HEK293T (cell line): ENCODE measurements around the gene INTS15.

Experiments used
- CTCF ChIA-PET: fragments of 350-600 bp; formaldehyde crosslinking; extraction: SDS; loops from one replicate; lab custom pipeline; 2021; ENCODE audit warnings: antibody characterized with exemption, inconsistent platforms; lab: Yijun Ruan, JAX
- POLR2A ChIA-PET: fragments of 350-600 bp; formaldehyde crosslinking; extraction: SDS; loops from one replicate; lab custom pipeline; 2020; ENCODE audit warnings: antibody characterized with exemption, inconsistent platforms; lab: Yijun Ruan, JAX
- DNase-seq: peaks from one replicate; pipeline ENCODE4 v3.0.0; 2012; ENCODE audit warnings: mixed read lengths; ENCODE audit errors: extremely low spot score
- ARNT ChIP-seq: fragments of 450-650 bp; IDR thresholded peaks from 2 replicates; pipeline ENCODE4 v1.6.1; 2017; ENCODE audit warnings: mild to moderate bottlenecking
- BHLHE40 ChIP-seq: fragments of 450-650 bp; IDR thresholded peaks from 2 replicates; pipeline ENCODE4 v1.6.1; 2016; ENCODE audit warnings: mild to moderate bottlenecking, moderate library complexity, borderline replicate concordance
- CTBP1 ChIP-seq: fragments of 450-650 bp; IDR thresholded peaks from 2 replicates; pipeline ENCODE4 v1.6.1; 2016; ENCODE audit warnings: borderline replicate concordance
- FOXA1 ChIP-seq: fragments of 450-650 bp; IDR thresholded peaks from 2 replicates; pipeline ENCODE4 v1.6.1; 2016; ENCODE audit warnings: mild to moderate bottlenecking
- FOXK2 ChIP-seq: fragments of 450-650 bp; IDR thresholded peaks from 2 replicates; pipeline ENCODE4 v1.6.1; 2016; ENCODE audit warnings: mild to moderate bottlenecking
- FOXM1 ChIP-seq: fragments of 450-650 bp; IDR thresholded peaks from 2 replicates; pipeline ENCODE4 v1.6.1; 2017; ENCODE audit warnings: mild to moderate bottlenecking, borderline replicate concordance
- HDGF ChIP-seq: fragments of 450-650 bp; IDR thresholded peaks from 2 replicates; pipeline ENCODE4 v1.6.1; 2017; ENCODE audit warnings: antibody characterized with exemption, borderline replicate concordance
- L3MBTL2 ChIP-seq: fragments of 450-650 bp; conservative IDR thresholded peaks from 2 replicates; pipeline ENCODE4 v1.6.1; 2016; ENCODE audit warnings: mild to moderate bottlenecking
- LEF1 ChIP-seq: fragments of 450-650 bp; IDR thresholded peaks from 2 replicates; pipeline ENCODE4 v1.6.1; 2017; ENCODE audit warnings: mild to moderate bottlenecking, borderline replicate concordance
- NFRKB ChIP-seq: fragments of 450-650 bp; IDR thresholded peaks from 2 replicates; pipeline ENCODE4 v1.6.1; 2016; ENCODE audit warnings: mild to moderate bottlenecking, moderate library complexity
- SP1 ChIP-seq: fragments of 450-650 bp; IDR thresholded peaks from 2 replicates; pipeline ENCODE4 v1.6.1; 2017
- SUZ12 ChIP-seq: fragments of 450-650 bp; IDR thresholded peaks from 2 replicates; pipeline ENCODE4 v1.6.1; 2016; ENCODE audit warnings: mild to moderate bottlenecking
- TARDBP ChIP-seq: fragments of 450-650 bp; IDR thresholded peaks from 2 replicates; pipeline ENCODE4 v1.6.1; 2016
- ZNF384 ChIP-seq: fragments of 450-650 bp; IDR thresholded peaks from 2 replicates; pipeline ENCODE4 v1.6.1; 2016
- TF ChIP-seq, protein P1 (sequence below): fragments of 450-650 bp; IDR thresholded peaks from 2 replicates; pipeline ENCODE4 v1.6.1; 2016

Gene INTS15

DNA sequence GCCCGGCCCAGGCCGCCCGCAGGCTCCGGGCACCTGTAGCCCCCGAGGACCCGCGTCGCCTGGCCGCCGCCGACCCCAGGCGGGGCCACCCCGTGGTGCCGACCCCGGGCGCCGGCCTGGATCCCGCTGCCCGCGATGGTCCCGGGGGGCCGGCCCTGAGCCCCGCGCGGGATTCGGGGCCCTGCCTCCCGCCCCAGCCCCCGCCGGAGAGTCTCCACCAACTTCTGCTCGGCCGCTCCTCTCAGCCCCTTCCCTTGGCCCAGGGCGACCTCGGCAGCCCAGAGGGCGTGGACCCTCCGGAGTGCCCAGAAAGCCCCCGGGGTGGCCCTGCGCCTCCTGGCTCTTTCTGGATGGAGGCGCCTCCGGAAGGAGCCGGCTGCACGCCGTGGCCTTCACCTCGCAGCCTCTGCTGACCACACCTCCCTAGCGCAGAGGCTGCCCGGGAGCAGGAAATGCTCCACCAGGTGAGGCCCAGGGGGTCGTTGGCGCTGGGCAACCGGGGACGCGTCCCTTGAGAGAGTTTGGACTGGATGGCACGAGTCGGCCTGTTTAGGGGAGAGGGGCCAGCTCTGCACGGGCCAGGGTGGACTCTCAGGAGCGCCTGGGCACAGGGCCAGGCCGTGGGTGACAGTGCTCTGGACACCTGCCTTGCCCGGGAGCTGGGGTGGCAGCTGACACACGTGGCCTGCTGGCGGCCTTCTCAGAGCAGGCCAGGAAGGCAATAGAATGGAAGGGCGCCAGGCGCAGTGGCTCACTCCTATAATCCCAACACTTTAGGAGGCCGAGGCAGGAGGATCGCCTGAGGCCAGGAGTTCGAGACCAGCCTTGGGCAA, 26.1 kb downstream of the INTS15 start:
- POLR2A ChIA-PET, result interaction anchor here (1.5 kb wide), 1 partner anchor 9 kb away, joined by 4 read pairs; no protein-coding TSS in a partner anchor

DNA sequence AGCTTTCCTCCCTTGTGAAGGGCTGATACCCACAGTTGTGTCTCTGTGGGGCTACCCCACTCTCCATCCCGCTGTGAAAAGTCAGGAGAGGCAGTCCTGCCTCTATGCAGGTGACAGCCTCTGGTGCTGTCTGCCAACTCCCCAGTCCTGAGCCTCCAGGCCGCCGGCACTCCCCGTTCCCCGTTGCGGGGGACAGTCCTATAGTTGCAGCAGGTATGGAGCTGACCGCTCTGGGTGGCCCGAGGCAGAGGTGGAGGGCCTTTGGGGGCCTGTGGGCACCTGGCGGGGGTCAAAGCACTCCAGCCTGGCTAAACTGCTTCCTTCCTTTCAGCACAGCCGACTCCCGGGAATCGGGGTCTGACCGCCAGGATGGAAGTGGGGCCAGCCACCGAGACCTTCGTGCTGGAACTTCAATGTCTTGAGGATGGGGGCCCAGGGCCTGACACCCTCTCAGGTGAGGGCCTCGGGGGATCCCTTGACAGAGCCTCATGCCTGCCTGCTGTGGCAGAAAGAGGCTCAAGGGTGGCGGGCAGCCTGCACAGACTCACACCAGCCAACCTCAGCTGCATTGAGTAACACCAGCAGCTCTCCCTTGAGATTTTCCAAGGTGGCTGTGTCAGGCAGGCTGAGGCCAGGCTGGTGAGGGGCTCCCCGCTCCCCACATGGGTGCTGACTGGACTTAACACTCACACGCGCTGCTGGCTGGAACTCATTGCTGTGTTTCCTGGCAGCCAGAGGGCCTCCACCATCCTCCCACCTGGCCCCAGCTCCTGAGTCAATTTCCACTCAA, 27.2 kb downstream of the INTS15 start:
- ChIA-PET POLR2A (interaction anchor here (1.5 kb wide), 1 partner anchor 8 kb away, joined by 4 read pairs; no protein-coding TSS in a partner anchor), CTCF (no interaction called here)
- no peak for TF ChIP-seq SUZ12
- TF ChIP-seq CTBP1, result no peak
- no peak for TF ChIP-seq BHLHE40
- TF ChIP-seq, protein P1, sequence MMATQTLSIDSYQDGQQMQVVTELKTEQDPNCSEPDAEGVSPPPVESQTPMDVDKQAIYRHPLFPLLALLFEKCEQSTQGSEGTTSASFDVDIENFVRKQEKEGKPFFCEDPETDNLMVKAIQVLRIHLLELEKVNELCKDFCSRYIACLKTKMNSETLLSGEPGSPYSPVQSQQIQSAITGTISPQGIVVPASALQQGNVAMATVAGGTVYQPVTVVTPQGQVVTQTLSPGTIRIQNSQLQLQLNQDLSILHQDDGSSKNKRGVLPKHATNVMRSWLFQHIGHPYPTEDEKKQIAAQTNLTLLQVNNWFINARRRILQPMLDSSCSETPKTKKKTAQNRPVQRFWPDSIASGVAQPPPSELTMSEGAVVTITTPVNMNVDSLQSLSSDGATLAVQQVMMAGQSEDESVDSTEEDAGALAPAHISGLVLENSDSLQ, result no peak
- no peak for TF ChIP-seq FOXM1
- no peak for TF ChIP-seq LEF1
- DNase-seq, result no peak

More for the DNA sequence above, 26.1 kb downstream of the INTS15 start:
- CTCF ChIA-PET, result no interaction called here
- no peak for DNase-seq
- TF ChIP-seq, protein P1, result no peak
- TF ChIP-seq ZNF384 (no peak), BHLHE40 (no peak), L3MBTL2 (no peak)

DNA sequence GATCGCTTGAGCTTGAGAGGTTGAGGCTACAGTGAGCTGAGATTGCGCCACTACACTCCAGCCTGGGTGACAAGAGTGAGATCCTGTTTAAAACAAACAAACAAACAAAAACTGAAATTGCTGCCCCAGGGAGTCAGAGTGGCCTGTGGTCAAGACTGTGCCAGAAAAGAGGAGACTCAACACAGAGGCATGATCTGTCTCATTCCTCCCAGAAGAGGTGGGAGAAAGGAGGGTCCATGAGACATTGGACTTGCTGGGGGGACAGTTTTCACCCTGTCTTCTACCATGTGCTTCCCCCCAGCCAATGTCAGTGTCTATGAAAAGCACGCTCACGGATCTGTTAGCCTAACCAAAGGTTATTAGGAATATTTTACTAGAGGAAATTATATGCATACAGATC, 28.8 kb downstream of the INTS15 start:
- POLR2A ChIA-PET, result no interaction called here

DNA sequence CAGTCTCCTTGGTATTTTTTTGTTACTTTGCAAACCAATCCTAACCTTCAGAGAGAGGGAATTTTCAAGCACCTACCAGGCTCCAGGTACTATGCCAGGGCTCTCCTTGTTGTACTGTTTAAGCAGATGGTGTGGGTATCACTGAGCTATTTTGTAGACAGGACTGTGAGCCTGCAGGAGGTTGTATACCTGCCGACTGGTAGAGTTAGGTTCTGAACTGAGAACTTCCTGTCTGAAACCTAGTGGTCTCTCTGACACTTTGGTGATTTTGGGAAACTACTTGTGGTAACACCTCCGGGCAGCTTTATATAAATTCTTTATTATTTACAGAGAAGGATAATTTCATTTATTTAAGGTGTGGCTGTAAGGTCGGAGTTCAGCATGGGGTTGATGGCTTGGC, 30.1 kb downstream of the INTS15 start:
- DNase-seq, result no peak
- ChIA-PET CTCF (no interaction called here), POLR2A (no interaction called here)
- TF ChIP-seq TARDBP (no peak), SUZ12 (no peak), FOXA1 (no peak), SP1 (no peak), FOXK2 (no peak), CTBP1 (no peak), ZNF384 (no peak)
- TF ChIP-seq, protein P1, result no peak

More for the DNA sequence above, 28.8 kb downstream of the INTS15 start:
- CTCF ChIA-PET, result no interaction called here
- TF ChIP-seq FOXM1 (no peak), HDGF (no peak), ARNT (no peak), BHLHE40 (no peak), NFRKB (no peak)
- DNase-seq, result no peak

DNA sequence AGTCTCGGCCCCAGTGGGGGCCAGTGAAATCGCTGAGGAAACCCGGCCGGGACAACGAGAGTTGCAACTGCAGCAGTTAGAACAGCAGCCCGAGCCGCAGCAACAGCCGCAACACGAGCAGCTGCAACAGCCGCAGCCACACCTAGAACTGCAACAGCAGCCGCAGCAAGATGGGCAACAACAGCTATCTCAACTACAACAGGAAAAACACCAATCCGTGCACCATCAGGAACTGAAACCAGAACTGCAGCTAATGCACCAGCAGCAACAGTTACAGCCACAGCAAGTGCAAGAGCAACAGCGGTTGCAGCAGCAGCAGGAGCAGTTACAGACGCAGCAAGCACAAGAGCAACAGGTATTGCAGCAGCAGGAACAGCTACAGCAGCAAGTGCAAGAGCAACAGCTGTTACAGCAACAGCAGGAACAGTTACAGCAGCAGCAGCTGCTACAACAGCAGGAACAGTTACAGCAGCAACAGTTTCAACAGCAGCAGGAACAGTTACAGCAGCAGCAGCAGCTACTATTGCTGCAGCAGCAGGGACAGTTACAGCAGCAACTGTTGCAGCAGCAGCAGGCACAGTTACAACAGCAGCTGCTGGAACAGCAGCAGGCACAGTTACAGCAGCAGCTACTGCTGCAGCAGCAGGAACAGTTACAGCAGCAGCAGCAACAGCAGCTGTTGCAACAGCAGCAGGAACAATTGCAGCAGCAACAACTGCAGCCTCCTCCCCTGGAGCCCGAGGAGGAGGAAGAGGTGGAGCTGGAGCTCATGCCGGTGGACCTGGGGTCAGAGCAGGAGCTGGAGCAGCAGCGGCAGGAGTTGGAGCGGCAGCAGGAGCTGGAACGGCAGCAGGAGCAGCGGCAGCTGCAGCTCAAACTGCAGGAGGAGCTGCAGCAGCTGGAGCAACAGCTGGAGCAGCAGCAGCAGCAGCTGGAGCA, 31.6 kb downstream of the INTS15 start:
- POLR2A ChIA-PET, result interaction anchor here (3.5 kb wide), 1 partner anchor 15 kb away, joined by 11 read pairs; the partner anchor contains the start of gene ZNF316
- CTCF ChIA-PET, result interaction anchor here (0.9 kb wide), 2 partner anchors 9 to 11 kb away, joined by 3 read pairs; no protein-coding TSS in a partner anchor
- no peak for DNase-seq
- TF ChIP-seq FOXK2, result no peak
- TF ChIP-seq NFRKB, result no peak
- TF ChIP-seq BHLHE40, result no peak
- TF ChIP-seq HDGF, result no peak
- TF ChIP-seq L3MBTL2, result no peak

DNA sequence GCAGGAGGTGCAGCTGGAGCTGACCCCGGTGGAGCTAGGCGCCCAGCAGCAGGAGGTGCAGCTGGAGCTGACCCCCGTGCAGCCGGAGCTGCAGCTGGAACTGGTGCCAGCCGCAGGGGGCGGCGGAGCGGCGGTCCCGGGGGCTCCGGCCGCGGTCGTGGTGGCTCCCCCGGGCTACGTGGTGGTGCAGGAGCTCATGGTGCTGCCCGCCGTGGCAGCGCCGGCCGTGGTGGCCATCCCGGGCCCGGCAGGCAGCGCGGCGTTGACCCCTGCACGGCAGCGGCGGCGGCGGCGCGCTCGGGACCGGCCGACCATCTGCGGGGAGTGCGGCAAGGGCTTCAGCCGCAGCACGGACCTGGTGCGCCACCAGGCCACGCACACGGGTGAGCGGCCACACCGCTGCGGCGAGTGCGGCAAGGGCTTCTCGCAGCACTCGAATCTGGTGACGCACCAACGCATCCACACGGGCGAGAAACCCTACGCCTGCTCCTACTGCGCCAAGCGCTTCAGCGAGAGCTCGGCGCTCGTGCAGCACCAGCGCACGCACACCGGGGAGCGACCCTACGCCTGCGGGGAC, 32.4 kb downstream of the INTS15 start:
- no peak for TF ChIP-seq ZNF384
- ChIA-PET POLR2A (interaction anchor here (3.5 kb wide), 1 partner anchor 14 kb away, joined by 11 read pairs; the partner anchor contains the start of gene ZNF316), CTCF (interaction anchor here (0.9 kb wide), 1 partner anchor 8 kb away, joined by 3 read pairs; no protein-coding TSS in a partner anchor)
- no peak for DNase-seq
